Activated CD4-positive, alpha-beta T cell treated with anti-CD3 and anti-CD28 coated beads, Interleukin-2, amount 50 U/mL, for 24 hours (primary cell): ENCODE measurements around the gene CCDC194.
A peak's percentile ranks its signal among the peaks of the same experiment; 100 is the strongest.
"Not testable (repeated sequence)": the region's sequence is repeated elsewhere in the genome, so short reads cannot be mapped to it uniquely, and the experiment has no call there.

Experiments used
- DNase-seq, 2 donors: peaks; one replicate each; pipeline ENCODE4 v3.0.0-alpha.2; 2020; ENCODE audit warnings: low read depth in 1 of 2, low spot score in 1 of 2

CCDC194 gene

GRCh38 chr19:17376935-17377600 lies 16.9 kb downstream of the CCDC194 start, which contains the start of gene PLVAP:
TSS of gene PLVAP (minus strand) at chr19:17377342. CDS start at chr19:17377288, 54 bp downstream.
- DNase-seq = no peak

DNA sequence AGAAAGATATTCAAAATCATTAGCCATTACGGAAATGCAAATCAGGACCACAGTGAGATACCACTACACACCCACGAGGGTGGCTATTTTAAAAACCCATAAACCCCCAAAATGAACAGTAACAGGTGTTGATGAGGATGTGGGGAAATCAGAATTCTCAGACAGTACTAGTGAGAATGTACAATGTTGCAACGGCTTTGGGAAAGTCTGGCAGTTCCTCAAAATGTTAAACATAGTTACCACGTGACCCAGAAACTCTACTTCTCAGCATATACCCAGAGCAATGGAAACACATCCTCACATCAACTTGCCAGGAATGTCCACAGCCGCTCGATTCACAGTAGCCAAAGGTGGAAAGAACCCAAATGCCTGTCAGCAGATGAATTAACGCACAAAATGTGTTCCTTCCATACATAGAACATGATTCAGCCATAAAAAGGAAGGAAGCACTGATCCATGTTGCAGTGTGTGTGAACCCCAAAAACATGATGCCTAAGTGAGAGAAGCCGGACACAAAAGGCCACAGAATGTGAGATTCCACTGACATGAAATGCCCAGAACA lies 23.9 kb downstream of the CCDC194 start:
- no peak for DNase-seq

DNA sequence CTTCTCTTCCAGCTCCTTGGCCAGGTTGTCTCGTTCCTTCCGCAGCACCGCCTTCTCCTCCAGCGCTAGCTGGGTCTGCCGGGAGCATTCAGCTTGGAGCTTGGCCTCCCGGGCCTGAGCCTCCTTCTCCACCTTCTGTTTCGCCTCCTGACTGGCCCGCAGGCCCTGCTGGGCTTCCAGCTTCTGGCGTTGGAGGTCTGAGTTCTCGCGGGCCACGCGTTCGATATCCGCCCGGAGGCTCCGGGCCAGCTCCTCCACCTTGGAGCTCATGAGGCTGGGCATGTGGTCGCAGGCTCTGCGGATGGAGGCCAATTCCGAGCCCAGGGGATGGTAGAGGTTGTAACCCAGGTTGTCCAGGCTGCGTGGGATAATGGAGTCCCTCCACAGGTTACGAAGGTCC lies 28.6 kb downstream of the CCDC194 start:
- DNase-seq = no peak

- not testable (repeated sequence) for DNase-seq
Measured at GRCh38 chr19:17363852-17364605, 30.0 kb downstream of the CCDC194 start.

DNA sequence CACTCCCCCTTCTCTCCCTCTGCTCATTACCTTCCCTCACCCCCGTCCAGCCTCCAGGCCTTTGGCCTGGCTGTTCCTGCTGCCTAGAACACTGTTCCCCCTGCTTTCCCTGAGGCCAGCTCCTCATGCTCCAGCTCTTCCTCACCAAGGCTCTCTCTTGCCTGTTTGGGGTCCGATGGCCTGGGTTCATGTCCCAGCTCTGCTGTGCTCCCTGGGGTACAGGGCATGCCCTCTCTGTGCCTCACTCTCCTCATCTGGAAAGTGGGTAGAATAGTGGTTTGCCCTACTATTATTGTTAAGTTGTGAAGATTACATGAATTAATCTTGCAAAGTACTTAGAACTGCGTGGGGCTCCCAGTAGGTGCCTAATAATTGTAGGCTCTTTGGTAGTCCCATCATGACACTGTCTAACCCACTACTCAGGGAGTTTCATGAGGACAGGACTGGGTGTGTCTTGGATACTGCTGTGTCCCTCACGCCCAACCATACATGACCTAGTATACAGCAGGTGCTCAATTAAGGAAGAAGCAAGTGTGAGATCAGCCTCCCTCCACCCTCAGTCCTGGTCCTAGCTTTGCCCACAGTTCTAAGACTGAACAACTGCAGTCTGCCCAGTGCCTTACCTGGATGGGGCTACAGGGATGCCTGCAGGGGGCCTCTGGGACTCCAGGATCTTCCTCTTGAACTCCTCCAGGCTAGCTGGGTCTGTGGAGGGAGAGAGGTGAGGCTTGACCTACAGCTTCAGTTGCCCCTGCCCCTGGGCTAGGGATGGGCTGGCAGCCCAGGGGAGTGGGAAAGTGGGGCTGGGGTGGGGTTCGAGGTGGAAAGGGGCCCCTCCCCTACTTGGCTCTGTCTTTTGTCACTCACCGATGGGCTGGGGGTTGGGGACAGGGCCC lies 33.8 kb downstream of the CCDC194 start:
- DNase-seq = no peak

GRCh38 chr19:17358395-17358794 lies 35.6 kb downstream of the CCDC194 start:
- DNase-seq = no peak

- DNase-seq = no peak
Measured at GRCh38 chr19:17357724-17358123, 36.3 kb downstream of the CCDC194 start.

- DNase-seq = no peak
Measured at GRCh38 chr19:17357078-17357666, 36.8 kb downstream of the CCDC194 start.

DNA sequence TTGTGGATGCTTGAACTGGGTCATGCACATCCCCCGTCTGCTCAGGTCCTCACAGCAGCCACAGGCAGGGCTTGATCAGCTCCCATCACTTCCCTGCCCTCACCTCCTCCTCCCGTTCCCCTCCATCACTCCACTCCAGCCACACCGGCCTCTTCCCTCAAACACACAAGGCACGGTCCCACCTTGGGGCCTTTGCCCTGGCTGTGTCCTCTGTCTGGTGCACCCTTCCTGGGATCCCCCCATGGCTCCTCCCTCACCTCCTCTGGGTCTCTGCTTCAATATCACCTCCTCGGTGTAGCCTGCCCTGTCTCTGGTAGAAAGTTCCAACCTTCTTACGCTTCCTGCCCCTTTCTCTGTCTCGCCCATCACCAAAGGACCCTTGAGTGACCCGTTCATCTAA lies 40.6 kb downstream of the CCDC194 start:
- DNase-seq = no peak

GRCh38 chr19:17352608-17353280 lies 41.3 kb downstream of the CCDC194 start:
- no peak for DNase-seq

GRCh38 chr19:17351815-17352435 lies 42.1 kb downstream of the CCDC194 start:
- no peak for DNase-seq

DNA sequence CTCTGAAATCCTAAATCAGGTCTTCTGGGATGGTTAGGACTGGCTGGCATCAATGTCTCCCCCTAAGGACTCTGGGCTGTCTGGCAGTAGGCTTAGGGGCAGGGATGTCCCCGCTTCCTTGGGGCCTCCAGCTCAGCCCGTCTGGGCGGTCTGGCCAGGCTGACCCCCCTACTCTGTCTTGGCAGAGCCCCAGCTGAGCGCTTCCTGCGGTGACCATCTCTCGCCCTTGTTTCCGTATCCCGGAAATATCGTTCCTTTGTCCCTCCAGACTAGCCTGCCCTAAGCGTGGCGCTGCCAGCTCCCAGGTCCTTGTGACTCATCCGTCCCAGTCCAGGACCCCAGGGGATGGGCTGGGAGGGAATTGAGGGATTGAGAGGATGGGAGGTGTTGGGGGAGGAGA lies 45.3 kb downstream of the CCDC194 start:
- no peak for DNase-seq

DNA sequence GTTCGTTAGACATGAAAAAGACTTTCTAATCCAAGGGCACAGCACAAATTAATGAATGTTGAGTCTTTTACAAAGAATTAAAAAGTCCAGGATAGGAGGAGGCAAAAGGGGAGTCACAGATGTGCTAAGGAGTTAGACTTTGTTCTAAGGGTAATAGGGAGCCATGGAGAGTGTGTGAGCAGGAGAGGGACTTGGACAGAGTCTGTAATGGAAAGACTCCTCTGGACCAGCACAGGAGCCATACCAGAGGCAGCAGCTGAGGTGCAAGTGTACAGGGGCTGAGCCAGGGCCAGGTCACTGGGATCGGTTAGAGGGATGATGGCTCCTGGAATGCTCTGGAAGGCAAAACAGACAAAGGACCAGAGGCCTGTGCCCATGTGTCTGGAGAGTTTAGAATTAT lies 46.1 kb downstream of the CCDC194 start:
- no peak for DNase-seq

DNA sequence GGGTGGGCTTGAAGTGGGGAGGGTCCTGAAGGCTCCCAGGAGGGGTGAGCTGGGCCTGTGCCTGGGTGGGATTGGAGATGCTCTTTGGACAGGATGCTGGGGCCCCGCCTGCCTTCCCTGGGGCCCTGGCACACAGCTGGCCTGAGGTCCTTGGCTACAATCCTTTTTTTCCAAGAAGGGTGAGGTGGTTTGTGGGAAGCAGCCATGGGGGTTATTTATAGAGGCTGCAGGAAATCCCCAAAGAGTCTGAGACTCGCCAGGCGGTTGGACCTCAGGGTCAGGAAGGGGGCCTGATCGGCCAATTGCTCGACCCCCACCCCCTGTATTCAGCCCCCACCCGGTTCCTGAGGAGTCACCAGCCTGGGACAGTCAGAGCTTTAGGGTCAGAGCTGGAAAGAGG lies 46.6 kb downstream of the CCDC194 start:
- no peak for DNase-seq

GRCh38 chr19:17346109-17346671 lies 47.8 kb downstream of the CCDC194 start:
- DNase-seq = peak; percentile 65 to 71

- DNase-seq = no peak
Measured at GRCh38 chr19:17341845-17342244, 52.2 kb downstream of the CCDC194 start.

- no peak for DNase-seq
Measured at GRCh38 chr19:17341386-17341785, 52.6 kb downstream of the CCDC194 start.

DNA sequence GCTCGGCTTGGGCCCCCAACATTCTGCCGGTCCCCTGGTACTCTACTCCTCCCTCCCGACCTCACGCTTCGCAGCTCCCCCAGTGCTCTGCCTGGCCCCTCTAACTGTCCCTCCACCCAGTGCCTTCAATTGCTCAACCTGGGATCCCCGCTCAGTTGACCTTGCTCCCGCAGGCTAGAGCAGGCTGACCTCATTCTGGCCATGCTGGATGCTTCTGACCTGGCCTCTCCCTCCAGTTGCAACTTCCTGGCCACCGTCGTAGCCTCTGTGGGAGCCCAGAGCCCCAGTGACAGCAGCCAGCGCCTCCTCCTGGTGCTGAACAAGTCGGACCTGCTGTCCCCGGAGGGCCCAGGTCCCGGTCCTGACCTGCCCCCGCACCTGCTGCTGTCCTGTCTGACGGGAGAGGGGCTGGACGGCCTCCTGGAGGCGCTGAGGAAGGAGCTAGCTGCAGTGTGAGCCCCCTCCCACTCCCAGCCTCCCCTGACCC lies 53.1 kb downstream of the CCDC194 start:
- no peak for DNase-seq
